Articular chondrocyte of knee joint (primary cell): ENCODE results near the gene STAM. TPM values are rescaled to one million over a fixed set of nuclear protein-coding genes. Genes with fewer than 3 reads are reported as not detected.

ENCODE experiments used
- small RNA-seq: library from RNA; depleted of rRNA; stranded (forward); fragments of <200 nt; gene quantifications from one replicate; pipeline ENCODE3, GENCODE V24; 2012
- total RNA-seq: library from RNA; depleted of rRNA; stranded (reverse); fragments of >200 nt; gene quantifications from 2 replicates; pipeline ENCODE4 v1.2.3, GENCODE V29; 2012

STAM gene
- total RNA-seq, result 52.5 and 68.3 TPM in 2 replicates

GRCh38 chr10:17643755-17644484, at the start of gene STAM:
Gene STAM, plus strand, starts transcription at chr10:17644151. Its CDS starts 189 bp downstream, at chr10:17644340.

GRCh38 chr10:17617031-17617911, 26.7 kb upstream of the STAM start, which contains the start of gene HACD1:
Gene HACD1, minus strand, starts transcription at chr10:17617374. Its CDS starts 35 bp downstream, at chr10:17617339.

DNA sequence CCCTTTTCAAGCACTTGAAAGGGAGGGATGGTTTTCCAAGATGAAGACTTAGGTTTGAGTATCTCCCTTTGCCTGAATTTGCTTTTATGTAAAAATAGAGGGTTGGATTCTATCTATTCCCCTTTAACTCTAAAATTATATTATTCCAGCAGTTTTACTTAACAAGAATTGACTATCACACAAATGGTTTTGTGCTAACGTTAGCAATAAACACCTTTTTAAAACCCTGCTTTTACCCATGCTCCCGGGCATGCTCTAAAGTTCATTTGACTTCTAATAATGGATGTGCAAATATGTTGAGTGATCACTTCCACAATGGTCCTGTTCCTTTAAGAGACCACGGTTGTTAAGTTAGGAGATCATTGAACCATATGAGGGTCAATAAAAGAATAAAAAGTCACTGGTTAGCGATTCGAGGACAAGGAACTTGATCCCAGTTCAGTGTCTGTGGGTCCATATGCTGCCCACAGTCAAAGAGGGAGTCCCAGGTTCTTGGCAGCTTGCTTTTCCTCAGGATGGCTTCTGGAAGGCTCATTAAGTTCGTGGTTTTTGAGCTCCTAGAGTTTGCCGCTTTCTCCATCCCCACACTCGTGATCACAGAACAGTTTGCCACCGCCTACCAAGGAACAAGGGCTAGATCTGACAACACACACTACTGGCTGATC, 108.0 kb downstream of the STAM start, which contains the start of gene TMEM236:
TMEM236 (plus strand) TSS at position 421 of the 665 bp plus-strand sequence; CDS start at position 516, 95 bp downstream.

Small RNAs within 50 kb of the gene (small RNA-seq; reads per million reads assigned to genes)
- gene AC069542.2, result not detected

Other genes with a start within 250 kb of the STAM start
- gene ST8SIA6, start 189.6 kb upstream of the STAM start, total RNA-seq, result not detected in 2 replicates
- 33.7 and 37.4 TPM in 2 replicates for gene HACD1, start 26.8 kb upstream of the STAM start, total RNA-seq
- gene TMEM236, start 108.0 kb downstream of the STAM start, total RNA-seq, result 0.22 and 0.26 TPM in 2 replicates
- 0.26 and 0.76 TPM in 2 replicates for gene MRC1, start 165.2 kb downstream of the STAM start, total RNA-seq